ENCODE data around the gene DHX57.

DNA sequence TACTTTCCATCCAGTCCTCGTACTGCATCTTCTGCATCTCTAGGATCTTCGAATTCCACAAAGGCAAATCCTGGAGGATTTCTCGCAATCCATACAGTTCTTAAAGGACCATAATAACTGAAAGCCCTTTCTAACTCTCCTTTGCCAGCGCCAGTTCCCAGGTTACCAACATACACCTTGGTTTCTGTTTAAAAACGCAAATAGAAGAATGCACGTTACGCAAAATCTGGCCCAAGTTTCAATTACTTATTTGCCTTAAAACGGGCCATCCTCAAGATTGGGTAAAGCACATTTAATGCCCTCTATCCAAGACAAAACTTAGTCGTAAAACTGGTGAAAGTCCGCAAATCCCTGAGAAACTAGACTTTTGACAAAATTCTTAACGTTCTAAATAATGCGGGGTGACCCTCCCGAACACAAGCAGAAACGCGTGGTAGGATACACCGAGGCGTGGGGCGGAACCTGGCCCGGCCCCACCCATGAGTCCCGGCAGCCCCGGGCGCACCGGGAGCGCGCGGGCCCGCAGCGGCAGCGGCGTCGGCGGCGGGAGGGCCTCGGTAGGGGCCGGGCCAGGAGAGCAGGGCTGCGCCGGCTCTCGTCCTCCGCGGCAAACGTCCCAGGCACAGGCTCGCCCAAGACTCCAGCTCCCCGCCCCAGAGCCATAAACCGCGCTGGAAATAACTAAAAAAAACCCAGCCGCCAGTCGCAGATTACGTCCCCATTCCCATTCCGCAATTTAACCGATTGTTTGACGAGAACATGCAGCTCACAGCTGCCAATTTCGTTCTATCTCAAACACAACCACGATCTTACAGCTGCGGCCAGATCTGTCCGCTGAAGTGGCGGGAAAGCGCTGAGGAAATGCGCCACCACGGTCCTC is 125.5 kb downstream of the DHX57 start:
- TF ChIP-seq, protein P1, sequence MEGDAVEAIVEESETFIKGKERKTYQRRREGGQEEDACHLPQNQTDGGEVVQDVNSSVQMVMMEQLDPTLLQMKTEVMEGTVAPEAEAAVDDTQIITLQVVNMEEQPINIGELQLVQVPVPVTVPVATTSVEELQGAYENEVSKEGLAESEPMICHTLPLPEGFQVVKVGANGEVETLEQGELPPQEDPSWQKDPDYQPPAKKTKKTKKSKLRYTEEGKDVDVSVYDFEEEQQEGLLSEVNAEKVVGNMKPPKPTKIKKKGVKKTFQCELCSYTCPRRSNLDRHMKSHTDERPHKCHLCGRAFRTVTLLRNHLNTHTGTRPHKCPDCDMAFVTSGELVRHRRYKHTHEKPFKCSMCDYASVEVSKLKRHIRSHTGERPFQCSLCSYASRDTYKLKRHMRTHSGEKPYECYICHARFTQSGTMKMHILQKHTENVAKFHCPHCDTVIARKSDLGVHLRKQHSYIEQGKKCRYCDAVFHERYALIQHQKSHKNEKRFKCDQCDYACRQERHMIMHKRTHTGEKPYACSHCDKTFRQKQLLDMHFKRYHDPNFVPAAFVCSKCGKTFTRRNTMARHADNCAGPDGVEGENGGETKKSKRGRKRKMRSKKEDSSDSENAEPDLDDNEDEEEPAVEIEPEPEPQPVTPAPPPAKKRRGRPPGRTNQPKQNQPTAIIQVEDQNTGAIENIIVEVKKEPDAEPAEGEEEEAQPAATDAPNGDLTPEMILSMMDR (conservative IDR thresholded peaks at IDR 0.05) = no peak
- TF ChIP-seq ZFX (IDR thresholded peaks at IDR 0.05) = no peak
